Stimulated activated naive CD8-positive, alpha-beta T cell treated with anti-CD3 and anti-CD28 coated beads, Interleukin-15, amount 100 ng/mL, for 72 hours (primary cell): Measurements from ENCODE around the gene ZNF668.
"Not testable (repeated sequence)": the region's sequence is repeated elsewhere in the genome, so short reads cannot be mapped to it uniquely, and the experiment has no call there.

Experiments
- ATAC-seq: fragments of 150-1000 bp; cut with Tn5 transposase; 2 replicates; pipeline ENCODE4 v1.10.0; 2021; ENCODE audit warnings: mild to moderate bottlenecking, moderate library complexity
- DNase-seq, 2 donors: peaks; one replicate each; pipeline ENCODE4 v3.0.0; 2021 to 2022
- H3K27ac Mint-ChIP-seq, 2 donors: one replicate each; pipeline ENCODE4 v1.8.0; 2022; ENCODE audit warnings: mild to moderate bottlenecking in 2 of 2, mixed read lengths in 2 of 2, moderate library complexity in 2 of 2
- H3K27me3 Mint-ChIP-seq: one replicate; pipeline ENCODE4 v1.8.0; 2022; ENCODE audit warnings: mixed read lengths
- H3K4me1 Mint-ChIP-seq: one replicate; pipeline ENCODE4 v1.8.0; 2022; ENCODE audit warnings: mild to moderate bottlenecking, mixed read lengths
- H3K4me3 Mint-ChIP-seq, 2 donors: one replicate each; pipeline ENCODE4 v1.8.0; 2022; ENCODE audit warnings: mild to moderate bottlenecking in 2 of 2, mixed read lengths in 2 of 2, moderate library complexity in 1 of 2
- H3K9me3 Mint-ChIP-seq, 2 donors: one replicate each; pipeline ENCODE4 v1.8.0; 2022; ENCODE audit warnings: mixed read lengths in 2 of 2

Gene ZNF668

GRCh38 chr16:31022544-31023251, 51.3 kb downstream of the ZNF668 start:
- Mint-ChIP-seq H3K4me1 (peaks cover 7% of the 10 kb centered on the region), H3K9me3 (no peaks in the 10 kb centered on the region), H3K27me3 (no peaks in the 10 kb centered on the region), H3K27ac (peak overlapping the region in 1 of 2 donors; percentile 27), H3K4me3 (no peak overlapping the region)
- ATAC-seq = no peak
- DNase-seq = no peak

GRCh38 chr16:31020536-31020935, 53.5 kb downstream of the ZNF668 start:
- DNase-seq (no peak), ATAC-seq (no peak)
- no peak overlapping the region for H3K27ac Mint-ChIP-seq
- H3K4me1 Mint-ChIP-seq = peaks cover 7% of the 10 kb centered on the region
- peaks cover 6% of the 10 kb centered on the region for H3K27me3 Mint-ChIP-seq
- no peaks in the 10 kb centered on the region for H3K9me3 Mint-ChIP-seq
- H3K4me3 Mint-ChIP-seq = no peak overlapping the region

- not testable (repeated sequence) for ATAC-seq, H3K4me1 Mint-ChIP-seq, H3K27ac Mint-ChIP-seq, H3K4me3 Mint-ChIP-seq, DNase-seq, H3K9me3 Mint-ChIP-seq
- peaks cover 25% of the 10 kb centered on the region for H3K27me3 Mint-ChIP-seq
Observed at GRCh38 chr16:31017756-31018155, 56.3 kb downstream of the ZNF668 start.

- H3K9me3 Mint-ChIP-seq = no peaks in the 10 kb centered on the region
- H3K27ac Mint-ChIP-seq = no peak overlapping the region
- H3K4me3 Mint-ChIP-seq = no peak overlapping the region
- H3K27me3 Mint-ChIP-seq = peaks cover 41% of the 10 kb centered on the region
- H3K4me1 Mint-ChIP-seq = peaks cover 13% of the 10 kb centered on the region
- ATAC-seq (no peak), DNase-seq (no peak)
Observed at GRCh38 chr16:31016018-31016417, 58.0 kb downstream of the ZNF668 start.

GRCh38 chr16:31013292-31013691, 60.7 kb downstream of the ZNF668 start:
- not testable (repeated sequence) for ATAC-seq, H3K4me3 Mint-ChIP-seq, H3K9me3 Mint-ChIP-seq, H3K27ac Mint-ChIP-seq, DNase-seq
- H3K27me3 Mint-ChIP-seq = peaks cover 47% of the 10 kb centered on the region
- H3K4me1 Mint-ChIP-seq = peaks cover 27% of the 10 kb centered on the region

- Mint-ChIP-seq H3K4me3 (peak overlapping the region; percentile 61 to 71), H3K27me3 (peaks cover 47% of the 10 kb centered on the region), H3K27ac (peak overlapping the region; percentile 58 to 71), H3K4me1 (peaks cover 27% of the 10 kb centered on the region)
- not testable (repeated sequence) for H3K9me3 Mint-ChIP-seq, DNase-seq, ATAC-seq
Observed at GRCh38 chr16:31011815-31012214, 62.2 kb downstream of the ZNF668 start.
